Measurements from ENCODE around the gene CAMK2D. TPM values are rescaled to one million over a fixed set of nuclear protein-coding genes. Genes with fewer than 3 reads are reported as not detected.

Gene CAMK2D
- total RNA-seq, 1 experiment from 2014 or later: 35.8 TPM

- no TSS peak for BruUV-seq (replicated peaks)
- Histone ChIP-seq H3K27me3 (replicated peaks; ENCODE audit: insufficient read depth, low read depth, low read length, poor library complexity) (no peaks in the 10 kb centered on the region), H3K4me1 (ENCODE audit: insufficient read depth, low read length, poor library complexity, severe bottlenecking) (no peaks in the 10 kb centered on the region), H3K9me3 (ENCODE audit: low read depth, low read length, poor library complexity, severe bottlenecking) (no peaks in the 10 kb centered on the region), H3K36me3 (ENCODE audit: insufficient read depth, low read length, poor library complexity, severe bottlenecking) (no peaks in the 10 kb centered on the region), H3K27ac (ENCODE audit: low read depth, low read length, poor library complexity, severe bottlenecking) (no peak overlapping the region), H3K4me3 (ENCODE audit: low read depth, low read length, poor library complexity, severe bottlenecking) (no peak overlapping the region)
- intact Hi-C loops (cut with micrococcal nuclease; ENCODE audit: unreplicated experiment): no loop called here
- TF ChIP-seq EZH2 (IDR thresholded peaks at IDR 0.05; ENCODE audit: borderline replicate concordance, low read depth, low read length, poor library complexity, severe bottlenecking): no peak
- TF ChIP-seq CTCF (conservative IDR thresholded peaks at IDR 0.05; ENCODE audit: low read depth, low read length): no peak
- POLR2A ChIA-PET (ENCODE audit: low non-redundant PET): no interaction called here
- CTCF ChIA-PET: no interaction called here
- no peak for DNase-seq (ENCODE audit: low spot score)
These were observed 237.4 kb downstream of the CAMK2D start for GRCh38 chr4:113524096-113524495.

- Histone ChIP-seq H3K9me3 (ENCODE audit: low read depth, low read length, poor library complexity, severe bottlenecking) (no peaks in the 10 kb centered on the region), H3K36me3 (ENCODE audit: insufficient read depth, low read length, poor library complexity, severe bottlenecking) (no peaks in the 10 kb centered on the region), H3K27me3 (replicated peaks; ENCODE audit: insufficient read depth, low read depth, low read length, poor library complexity) (no peaks in the 10 kb centered on the region), H3K4me3 (ENCODE audit: low read depth, low read length, poor library complexity, severe bottlenecking) (no peak overlapping the region), H3K4me1 (ENCODE audit: insufficient read depth, low read length, poor library complexity, severe bottlenecking) (no peaks in the 10 kb centered on the region), H3K27ac (ENCODE audit: low read depth, low read length, poor library complexity, severe bottlenecking) (no peak overlapping the region)
- CTCF ChIA-PET: no interaction called here
- no peak for TF ChIP-seq EZH2 (IDR thresholded peaks at IDR 0.05; ENCODE audit: borderline replicate concordance, low read depth, low read length, poor library complexity, severe bottlenecking)
- no peak for TF ChIP-seq CTCF (conservative IDR thresholded peaks at IDR 0.05; ENCODE audit: low read depth, low read length)
- no TSS peak for BruUV-seq (replicated peaks)
- no peak for DNase-seq (ENCODE audit: low spot score)
- POLR2A ChIA-PET (ENCODE audit: low non-redundant PET): no interaction called here
- intact Hi-C loops (cut with micrococcal nuclease; ENCODE audit: unreplicated experiment): no loop called here
These were observed 239.1 kb downstream of the CAMK2D start for GRCh38 chr4:113522433-113522832.

GRCh38 chr4:113513382-113513781 lies 248.2 kb downstream of the CAMK2D start:
- TF ChIP-seq CTCF (conservative IDR thresholded peaks at IDR 0.05; ENCODE audit: low read depth, low read length) (no peak), EZH2 (IDR thresholded peaks at IDR 0.05; ENCODE audit: borderline replicate concordance, low read depth, low read length, poor library complexity, severe bottlenecking) (no peak)
- Histone ChIP-seq H3K4me1 (ENCODE audit: insufficient read depth, low read length, poor library complexity, severe bottlenecking) (no peaks in the 10 kb centered on the region), H3K27ac (ENCODE audit: low read depth, low read length, poor library complexity, severe bottlenecking) (no peak overlapping the region), H3K36me3 (ENCODE audit: insufficient read depth, low read length, poor library complexity, severe bottlenecking) (peaks cover 5% of the 10 kb centered on the region), H3K27me3 (replicated peaks; ENCODE audit: insufficient read depth, low read depth, low read length, poor library complexity) (no peaks in the 10 kb centered on the region), H3K9me3 (ENCODE audit: low read depth, low read length, poor library complexity, severe bottlenecking) (no peaks in the 10 kb centered on the region), H3K4me3 (ENCODE audit: low read depth, low read length, poor library complexity, severe bottlenecking) (no peak overlapping the region)
- intact Hi-C loops (cut with micrococcal nuclease; ENCODE audit: unreplicated experiment): no loop called here
- ChIA-PET POLR2A (ENCODE audit: low non-redundant PET) (no interaction called here), CTCF (interaction anchor here (0.5 kb wide), 1 partner anchor 795 kb away, joined by 3 read pairs; no protein-coding TSS in a partner anchor)
- no peak for DNase-seq (ENCODE audit: low spot score)
- no TSS peak for BruUV-seq (replicated peaks)
